Neural cell (in vitro differentiated cells): ENCODE results near the gene HYCC1. TPM values are rescaled to one million over a fixed set of nuclear protein-coding genes. Genes with fewer than 3 reads are reported as not detected.

ENCODE experiments used
- H2AFZ ChIP-seq: fragments of 200-600, 300-800 bp; sonication (generic), shearing (Covaris generic); 2 replicates; pipeline ENCODE4 v1.6.0; 2014; ENCODE audit warnings: low read depth, mild to moderate bottlenecking, antibody characterized with exemption, low read length, moderate library complexity
- H3F3A ChIP-seq: fragments of 200-600 bp; shearing (Covaris generic); 2 replicates; pipeline ENCODE4 v1.6.1; 2016; ENCODE audit warnings: mild to moderate bottlenecking, moderate library complexity, mixed read lengths, antibody characterized with exemption, low read length; ENCODE audit not compliant: insufficient read depth, poor library complexity, severe bottlenecking
- H3K27ac ChIP-seq: fragments of 200-600, 300-800 bp; sonication (generic), shearing (Covaris generic); 2 replicates; pipeline ENCODE4 v1.5.1; 2014; ENCODE audit warnings: mild to moderate bottlenecking, low read length, moderate library complexity
- H3K27me3 ChIP-seq: fragments of 300-800, 200-600 bp; sonication (generic), shearing (Covaris generic); 2 replicates; pipeline ENCODE4 v1.6.0; 2014; ENCODE audit warnings: mild to moderate bottlenecking, low read depth, low read length, moderate library complexity; ENCODE audit not compliant: insufficient read depth
- H3K36me3 ChIP-seq: fragments of 300-800, 200-600 bp; sonication (generic), shearing (Covaris generic); 2 replicates; pipeline ENCODE4 v1.5.1; 2014; ENCODE audit warnings: mild to moderate bottlenecking, antibody characterized with exemption, low read length, moderate library complexity; ENCODE audit not compliant: insufficient read depth
- H3K4me2 ChIP-seq: fragments of 300-800, 200-600 bp; sonication (generic), shearing (Covaris generic); 2 replicates; pipeline ENCODE4 v1.6.0; 2014; ENCODE audit warnings: mild to moderate bottlenecking, low read length
- H3K4me3 ChIP-seq: fragments of 300-800, 200-600 bp; sonication (generic), shearing (Covaris generic); 2 replicates; pipeline ENCODE4 v1.5.1; 2014; ENCODE audit warnings: mild to moderate bottlenecking, low read length, moderate library complexity
- H3K79me2 ChIP-seq: fragments of 200-600 bp; shearing (Covaris generic); replicated peaks from 2 replicates; pipeline ENCODE4 v1.6.0; 2014; ENCODE audit warnings: mild to moderate bottlenecking, low read length, moderate library complexity; ENCODE audit not compliant: insufficient read depth
- H3K9ac ChIP-seq: fragments of 300-800, 200-600 bp; sonication (generic), shearing (Covaris generic); 2 replicates; pipeline ENCODE4 v1.6.1; 2016; ENCODE audit warnings: mild to moderate bottlenecking, low read length, mixed read lengths
- H3K9me2 ChIP-seq: fragments of 200-600 bp; shearing (Covaris generic); 2 replicates; pipeline ENCODE4 v1.6.1; 2016; ENCODE audit warnings: mild to moderate bottlenecking, low read length, mixed read lengths; ENCODE audit not compliant: insufficient read depth
- H3K9me3 ChIP-seq: fragments of 200-600, 300-800 bp; sonication (generic), shearing (Covaris generic); 2 replicates; pipeline ENCODE4 v1.6.1; 2016; ENCODE audit warnings: mild to moderate bottlenecking, mixed run types, low read length, moderate library complexity, mixed read lengths
- H4K20me1 ChIP-seq: fragments of 200-600 bp; shearing (Covaris generic); 2 replicates; pipeline ENCODE4 v1.6.1; 2016; ENCODE audit warnings: mild to moderate bottlenecking, mixed run types; ENCODE audit not compliant: insufficient read depth
- EP300 ChIP-seq: fragments of 450-650 bp; conservative IDR thresholded peaks from 2 replicates; pipeline ENCODE4 v1.6.1; 2014; ENCODE audit warnings: antibody characterized with exemption, mild to moderate bottlenecking, moderate library complexity; ENCODE audit not compliant: poor library complexity, severe bottlenecking
- EZH2 ChIP-seq: fragments of 200-600, 300-800 bp; shearing (Covaris generic), sonication (generic); IDR thresholded peaks from 2 replicates; pipeline ENCODE4 v1.6.1; 2014; ENCODE audit warnings: antibody characterized with exemption, low read length, borderline replicate concordance, mild to moderate bottlenecking; ENCODE audit not compliant: insufficient read depth, poor library complexity, severe bottlenecking
- MXI1 ChIP-seq: fragments of 450-650 bp; conservative IDR thresholded peaks from 2 replicates; pipeline ENCODE4 v1.6.1; 2014; ENCODE audit warnings: antibody characterized with exemption, mild to moderate bottlenecking; ENCODE audit not compliant: poor library complexity, severe bottlenecking
- POLR2AphosphoS5 ChIP-seq: IDR thresholded peaks from 2 replicates; pipeline ENCODE4 v1.6.1; 2012
- RAD21 ChIP-seq: fragments of 450-650 bp; conservative IDR thresholded peaks from 2 replicates; pipeline ENCODE4 v1.6.1; 2014; ENCODE audit warnings: antibody characterized with exemption, mild to moderate bottlenecking, moderate library complexity
- SMC3 ChIP-seq: fragments of 450-650 bp; conservative IDR thresholded peaks from 2 replicates; pipeline ENCODE4 v1.6.1; 2014; ENCODE audit warnings: antibody characterized with exemption, mild to moderate bottlenecking, moderate library complexity; ENCODE audit not compliant: poor library complexity
- TAF1 ChIP-seq: IDR thresholded peaks from 2 replicates; pipeline ENCODE4 v1.6.1; 2012; ENCODE audit warnings: low read depth
- polyA minus RNA-seq: library from RNA; depleted of rRNA, polyadenylated mRNA; stranded (reverse); fragments of >200 nt; gene quantifications from 2 replicates; pipeline ENCODE4 v1.2.3, GENCODE V29; 2014
- polyA plus RNA-seq: library from polyadenylated mRNA; depleted of rRNA; stranded (reverse); fragments of >200 nt; gene quantifications from 2 replicates; pipeline ENCODE4 v1.2.3, GENCODE V29; 2014
- TF ChIP-seq, protein P1 (sequence below): fragments of 450-650 bp; IDR thresholded peaks from 2 replicates; pipeline ENCODE4 v1.5.1; 2014; ENCODE audit warnings: antibody characterized with exemption, mild to moderate bottlenecking, moderate library complexity; ENCODE audit not compliant: poor library complexity, severe bottlenecking
- TF ChIP-seq, protein P2 (sequence below): IDR thresholded peaks from 2 replicates; pipeline ENCODE4 v1.6.1; 2012; ENCODE audit warnings: borderline replicate concordance

HYCC1 gene
- polyA plus RNA-seq (12.3 and 12.9 TPM in 2 replicates), polyA minus RNA-seq (13.6 and 17.0 TPM in 2 replicates)

DNA sequence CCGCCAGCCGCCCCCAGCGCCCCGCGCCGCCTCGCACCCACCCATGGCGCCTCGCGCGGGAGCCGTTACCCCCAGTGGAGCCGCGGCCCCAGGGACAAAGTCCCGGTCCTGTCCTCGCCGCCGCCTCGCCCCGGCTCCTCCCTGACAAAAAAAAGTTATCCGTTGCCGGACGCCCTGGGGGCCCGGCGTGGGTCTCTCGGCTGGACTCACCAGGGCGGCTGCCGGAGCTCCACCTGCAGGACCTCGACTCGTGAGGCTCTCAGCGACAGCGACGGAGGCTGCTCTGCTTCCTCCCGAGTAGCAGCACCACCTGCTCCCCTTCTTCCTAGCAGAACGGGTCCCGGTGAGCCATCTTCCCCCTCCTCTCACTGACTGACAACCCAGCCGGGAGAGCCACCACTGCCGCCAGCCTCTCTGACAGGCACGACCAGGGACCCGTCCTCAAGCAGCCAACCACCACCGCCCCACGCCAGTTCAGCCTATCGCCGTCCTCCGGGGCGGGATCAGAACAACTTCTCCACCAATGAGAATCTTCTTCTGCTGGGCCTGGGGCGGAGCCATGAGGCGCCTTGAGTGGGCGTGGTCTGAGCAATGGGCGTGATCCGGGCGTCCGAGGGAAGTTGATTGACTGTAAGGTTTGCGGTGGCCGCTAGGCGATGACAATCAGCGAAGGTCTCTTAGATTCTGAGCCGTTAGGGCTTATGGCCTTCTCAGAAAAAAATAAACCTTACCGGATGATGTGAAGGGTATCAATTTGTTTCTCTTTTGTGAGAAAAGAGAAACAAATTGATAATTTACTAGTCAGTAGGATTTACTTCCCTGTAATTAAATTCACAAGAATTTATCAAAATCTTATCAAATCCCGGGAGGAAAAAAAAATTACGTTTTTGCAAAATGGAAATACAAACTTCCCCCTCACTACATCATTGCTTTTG lies at the start of gene HYCC1:
Gene HYCC1, minus strand, starts transcription at position 416 of the 935 bp plus-strand sequence. CDS start 23,019 bp downstream, outside the sequence.
- no peak within 1 kb of the TSS for H3K27ac ChIP-seq
- no peaks in the 10 kb centered on the region for H3K9me2 ChIP-seq
- peak within 1 kb of the TSS; percentile 44 for H2AFZ ChIP-seq
- H3K9me3 ChIP-seq, result no peaks in the 10 kb centered on the region
- H3K4me2 ChIP-seq, result peak within 1 kb of the TSS; percentile 90
- peak within 1 kb of the TSS; percentile 59 for H3K9ac ChIP-seq
- no peaks in the 10 kb centered on the region for H3K79me2 ChIP-seq
- peak within 1 kb of the TSS; percentile 83 for H3K4me3 ChIP-seq
- no peaks in the 10 kb centered on the region for H4K20me1 ChIP-seq
- H3F3A ChIP-seq, result peaks cover 5% of the 10 kb centered on the region
- H3K36me3 ChIP-seq, result no peaks in the 10 kb centered on the region
- TF ChIP-seq MXI1 (no peak), TAF1 (peak; percentile 89), EZH2 (no peak), POLR2AphosphoS5 (peak; percentile 80), EP300 (peak; percentile 44), SMC3 (peak; percentile 34)
- TF ChIP-seq, protein P1, sequence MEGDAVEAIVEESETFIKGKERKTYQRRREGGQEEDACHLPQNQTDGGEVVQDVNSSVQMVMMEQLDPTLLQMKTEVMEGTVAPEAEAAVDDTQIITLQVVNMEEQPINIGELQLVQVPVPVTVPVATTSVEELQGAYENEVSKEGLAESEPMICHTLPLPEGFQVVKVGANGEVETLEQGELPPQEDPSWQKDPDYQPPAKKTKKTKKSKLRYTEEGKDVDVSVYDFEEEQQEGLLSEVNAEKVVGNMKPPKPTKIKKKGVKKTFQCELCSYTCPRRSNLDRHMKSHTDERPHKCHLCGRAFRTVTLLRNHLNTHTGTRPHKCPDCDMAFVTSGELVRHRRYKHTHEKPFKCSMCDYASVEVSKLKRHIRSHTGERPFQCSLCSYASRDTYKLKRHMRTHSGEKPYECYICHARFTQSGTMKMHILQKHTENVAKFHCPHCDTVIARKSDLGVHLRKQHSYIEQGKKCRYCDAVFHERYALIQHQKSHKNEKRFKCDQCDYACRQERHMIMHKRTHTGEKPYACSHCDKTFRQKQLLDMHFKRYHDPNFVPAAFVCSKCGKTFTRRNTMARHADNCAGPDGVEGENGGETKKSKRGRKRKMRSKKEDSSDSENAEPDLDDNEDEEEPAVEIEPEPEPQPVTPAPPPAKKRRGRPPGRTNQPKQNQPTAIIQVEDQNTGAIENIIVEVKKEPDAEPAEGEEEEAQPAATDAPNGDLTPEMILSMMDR, result peak; percentile 77
- TF ChIP-seq, protein P2, sequence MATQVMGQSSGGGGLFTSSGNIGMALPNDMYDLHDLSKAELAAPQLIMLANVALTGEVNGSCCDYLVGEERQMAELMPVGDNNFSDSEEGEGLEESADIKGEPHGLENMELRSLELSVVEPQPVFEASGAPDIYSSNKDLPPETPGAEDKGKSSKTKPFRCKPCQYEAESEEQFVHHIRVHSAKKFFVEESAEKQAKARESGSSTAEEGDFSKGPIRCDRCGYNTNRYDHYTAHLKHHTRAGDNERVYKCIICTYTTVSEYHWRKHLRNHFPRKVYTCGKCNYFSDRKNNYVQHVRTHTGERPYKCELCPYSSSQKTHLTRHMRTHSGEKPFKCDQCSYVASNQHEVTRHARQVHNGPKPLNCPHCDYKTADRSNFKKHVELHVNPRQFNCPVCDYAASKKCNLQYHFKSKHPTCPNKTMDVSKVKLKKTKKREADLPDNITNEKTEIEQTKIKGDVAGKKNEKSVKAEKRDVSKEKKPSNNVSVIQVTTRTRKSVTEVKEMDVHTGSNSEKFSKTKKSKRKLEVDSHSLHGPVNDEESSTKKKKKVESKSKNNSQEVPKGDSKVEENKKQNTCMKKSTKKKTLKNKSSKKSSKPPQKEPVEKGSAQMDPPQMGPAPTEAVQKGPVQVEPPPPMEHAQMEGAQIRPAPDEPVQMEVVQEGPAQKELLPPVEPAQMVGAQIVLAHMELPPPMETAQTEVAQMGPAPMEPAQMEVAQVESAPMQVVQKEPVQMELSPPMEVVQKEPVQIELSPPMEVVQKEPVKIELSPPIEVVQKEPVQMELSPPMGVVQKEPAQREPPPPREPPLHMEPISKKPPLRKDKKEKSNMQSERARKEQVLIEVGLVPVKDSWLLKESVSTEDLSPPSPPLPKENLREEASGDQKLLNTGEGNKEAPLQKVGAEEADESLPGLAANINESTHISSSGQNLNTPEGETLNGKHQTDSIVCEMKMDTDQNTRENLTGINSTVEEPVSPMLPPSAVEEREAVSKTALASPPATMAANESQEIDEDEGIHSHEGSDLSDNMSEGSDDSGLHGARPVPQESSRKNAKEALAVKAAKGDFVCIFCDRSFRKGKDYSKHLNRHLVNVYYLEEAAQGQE, result peak; percentile 68
- H3K27me3 ChIP-seq, result no peaks in the 10 kb centered on the region

DNA sequence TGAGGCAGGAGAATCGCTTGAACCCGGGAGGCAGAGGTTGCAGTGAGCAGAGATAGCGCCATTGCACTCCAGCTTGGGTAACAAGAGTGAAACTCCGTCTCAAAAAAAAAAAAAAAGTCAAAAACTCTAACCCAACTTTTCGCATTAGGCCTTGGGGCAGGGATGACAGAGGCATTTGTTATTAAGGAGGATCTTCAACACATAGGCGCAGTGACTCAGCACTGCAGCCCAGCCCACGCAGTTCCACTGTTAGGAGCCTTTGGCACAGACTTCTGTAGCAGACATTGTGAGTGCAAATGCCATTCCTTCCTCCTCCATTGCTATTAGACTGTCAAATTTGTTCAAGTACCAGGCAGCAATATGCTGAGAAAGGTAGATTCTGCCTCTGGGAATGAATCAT lies 48.5 kb upstream of the HYCC1 start:
- Histone ChIP-seq H4K20me1 (no peaks in the 10 kb centered on the region), H3K4me2 (no peak overlapping the region), H3K79me2 (no peaks in the 10 kb centered on the region), H3K27me3 (no peaks in the 10 kb centered on the region), H3K4me3 (no peak overlapping the region), H3F3A (no peaks in the 10 kb centered on the region), H3K9me3 (no peaks in the 10 kb centered on the region), H2AFZ (no peak overlapping the region), H3K9me2 (no peaks in the 10 kb centered on the region), H3K36me3 (no peaks in the 10 kb centered on the region), H3K27ac (no peak overlapping the region), H3K9ac (no peak overlapping the region)
- no peak for TF ChIP-seq EZH2
- TF ChIP-seq, protein P2, result no peak
- no peak for TF ChIP-seq POLR2AphosphoS5
- no peak for TF ChIP-seq RAD21
- no peak for TF ChIP-seq TAF1
- no peak for TF ChIP-seq SMC3
- no peak for TF ChIP-seq EP300
